SKM-1 (cell line): ENCODE results near the gene PRICKLE4.

Source experiments
- DNase-seq: peaks from one replicate; lab custom pipeline; 2025; ENCODE audit not compliant: unreplicated experiment; lab: John Stamatoyannopoulos, UW

The PRICKLE4 gene

DNA sequence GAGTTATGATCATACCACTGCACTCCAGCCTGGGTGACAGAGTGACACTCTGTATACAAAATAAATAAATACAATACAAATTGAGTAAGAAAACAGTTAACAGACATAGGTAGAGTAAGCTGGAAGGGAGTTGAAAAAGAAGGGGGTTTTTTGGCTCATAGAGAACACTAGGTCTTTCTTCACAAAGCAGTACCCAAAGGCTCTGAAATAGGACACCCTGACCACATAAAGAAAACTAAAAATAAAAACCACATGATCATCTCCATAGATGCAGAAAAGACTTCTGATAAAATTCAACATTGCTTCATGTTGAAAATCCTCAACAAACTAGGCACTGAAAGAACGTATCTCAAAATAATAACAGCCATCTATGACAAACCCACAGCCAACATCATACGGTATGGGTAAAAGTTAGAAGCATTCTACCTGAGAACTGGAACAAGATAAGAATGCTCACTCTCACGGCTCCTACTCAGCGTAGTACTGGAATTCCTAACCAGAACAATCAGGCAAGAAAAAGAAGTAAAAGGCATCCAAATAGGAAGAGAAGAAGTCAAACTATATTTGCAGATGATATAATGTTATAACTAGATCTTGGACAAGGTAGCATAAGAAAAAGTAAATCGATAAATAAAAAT, 55.6 kb downstream of the PRICKLE4 start:
- no peak for DNase-seq

DNA sequence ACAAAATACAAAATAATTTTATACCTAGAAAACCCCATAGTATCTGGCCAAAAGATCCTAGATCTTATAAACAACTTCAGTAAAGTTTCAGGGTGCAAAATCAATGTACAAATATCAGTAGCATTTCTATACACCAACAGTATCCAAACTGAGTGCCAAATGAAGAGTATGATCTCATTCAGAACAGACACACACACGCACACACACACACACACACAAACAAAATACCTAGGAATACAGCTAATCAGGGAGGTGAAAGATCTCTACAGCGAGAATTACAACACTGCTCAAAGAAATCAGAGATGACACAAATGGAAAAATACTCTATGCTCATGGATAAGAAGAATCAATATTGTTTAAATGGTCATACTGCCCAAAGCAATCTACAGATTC, 56.1 kb downstream of the PRICKLE4 start:
- DNase-seq, result no peak
